A549 (cell line): ENCODE data around the gene INF2. TPM values are rescaled to one million over a fixed set of nuclear protein-coding genes. Genes with fewer than 3 reads are reported as not detected.

Experiments
- ATAC-seq, 2 experiments: fragments of 200-7000 bp in 1 of 2; fragments of >200 bp in 1 of 2; cut with Nextera tagmentation in 1 of 2; cut with Tn5 transposase in 1 of 2; 3 replicates each; pipeline versions ENCODE4 v1.8.0 to v1.9.1; 2018 to 2020; ENCODE audit warnings: mild to moderate bottlenecking in 1 of 2, moderate library complexity in 1 of 2
- CTCF ChIA-PET: fragments of 300-600 bp; sonication (Branson Sonifier 250); formaldehyde crosslinking; extraction: SDS; loops from one replicate; lab custom pipeline; 2021; ENCODE audit warnings: antibody characterized with exemption, inconsistent platforms; lab: Yijun Ruan, JAX
- POLR2A ChIA-PET: fragments of 350-600 bp; formaldehyde crosslinking; extraction: SDS; loops from one replicate; lab custom pipeline; 2021; ENCODE audit warnings: antibody characterized with exemption, inconsistent platforms; lab: Yijun Ruan, JAX
- DNase-seq, 2 experiments: peaks; one replicate each; pipeline versions ENCODE4 v3.0.0 to v3.0.0-alpha.2; 2011 to 2016; ENCODE audit warnings: low read depth in 1 of 2, low spot score in 1 of 2
- FAIRE-seq: peaks from 2 replicates; lab custom pipeline; 2011; peaks lifted over from hg19 to GRCh38; lab: Jason Lieb, UNC
- H3K27ac ChIP-seq, 2 experiments: fragments of >200 bp; sonication (Bioruptor Twin); formaldehyde crosslinking; 3 replicates each; pipeline ENCODE4 v1.5.1; 2016 to 2017
- H3K4me1 ChIP-seq: fragments of >200 bp; sonication (Bioruptor Twin); formaldehyde crosslinking; 3 replicates; pipeline ENCODE4 v1.6.1; 2016
- H3K4me2 ChIP-seq: fragments of >200 bp; sonication (Bioruptor Twin); formaldehyde crosslinking; 3 replicates; pipeline ENCODE4 v1.6.1; 2016
- H3K4me3 ChIP-seq: fragments of >200 bp; sonication (Bioruptor Twin); formaldehyde crosslinking; 3 replicates; pipeline ENCODE4 v1.5.1; 2016
- H3K9me3 ChIP-seq: fragments of >200 bp; sonication (Bioruptor Twin); formaldehyde crosslinking; 3 replicates; pipeline ENCODE4 v1.6.1; 2016
- BHLHE40 ChIP-seq: IDR thresholded peaks from 2 replicates; pipeline ENCODE4 v1.6.1; 2012; ENCODE audit warnings: low read depth, low read length, inconsistent platforms
- CBX2 ChIP-seq: fragments of 200-600 bp; sonication (generic); IDR thresholded peaks from 2 replicates; pipeline ENCODE4 v1.6.1; 2016; ENCODE audit warnings: low read depth, mild to moderate bottlenecking, borderline replicate concordance
- CHD2 ChIP-seq: fragments of 150-350 bp; IDR thresholded peaks from 2 replicates; pipeline ENCODE4 v1.6.1; 2014; ENCODE audit warnings: low read length; ENCODE audit not compliant: partially characterized antibody
- EP300 ChIP-seq, 2 experiments: fragments of >200 bp; sonication (Bioruptor Twin); formaldehyde crosslinking; IDR thresholded peaks; 2 replicates in 1 of 2; 3 replicates in 1 of 2; pipeline ENCODE4 v1.6.1; 2016 to 2017
- FOSB ChIP-seq: fragments of 250-450 bp; sonication (Bioruptor Pico); IDR thresholded peaks from 2 replicates; pipeline ENCODE4 v1.5.0; 2020; ENCODE audit warnings: mild to moderate bottlenecking, moderate library complexity
- FOSL2 ChIP-seq, 2 experiments: fragments of 450-650 bp in 1 of 2; fragments of >200 bp in 1 of 2; sonication (Bioruptor Twin) in 1 of 2; formaldehyde crosslinking; IDR thresholded peaks; 2 replicates each; pipeline versions ENCODE4 v1.5.0 to v1.6.1; 2016 to 2020; ENCODE audit warnings: mild to moderate bottlenecking in 1 of 2, moderate library complexity in 1 of 2
- GATA3 ChIP-seq: IDR thresholded peaks from 2 replicates; pipeline ENCODE4 v1.6.1; 2012; ENCODE audit warnings: borderline replicate concordance
- HOXA7 ChIP-seq: fragments of 250-450 bp; sonication (Bioruptor Pico); IDR thresholded peaks from 2 replicates; pipeline ENCODE4 v1.5.0; 2020; ENCODE audit warnings: mild to moderate bottlenecking, moderate library complexity
- HOXB13 ChIP-seq: fragments of 250-450 bp; sonication (Bioruptor Pico); IDR thresholded peaks from 2 replicates; pipeline ENCODE4 v1.5.0; 2020; ENCODE audit warnings: low read depth, mild to moderate bottlenecking, moderate library complexity
- HOXB5 ChIP-seq: fragments of 250-450 bp; sonication (Bioruptor Pico); IDR thresholded peaks from 2 replicates; pipeline ENCODE4 v1.5.0; 2020; ENCODE audit warnings: mild to moderate bottlenecking, moderate library complexity
- JUN ChIP-seq, 2 experiments: fragments of >200 bp; sonication (Bioruptor Twin); formaldehyde crosslinking; IDR thresholded peaks; 2 replicates in 1 of 2; 3 replicates in 1 of 2; pipeline ENCODE4 v1.6.1; 2016 to 2017
- JUNB ChIP-seq: fragments of >200 bp; sonication (Bioruptor Twin); formaldehyde crosslinking; IDR thresholded peaks from 2 replicates; pipeline ENCODE4 v1.6.1; 2016
- KDM5A ChIP-seq: fragments of 200-600 bp; sonication (generic); IDR thresholded peaks from 2 replicates; pipeline ENCODE4 v1.6.1; 2016; ENCODE audit warnings: antibody characterized with exemption, mild to moderate bottlenecking
- MAFK ChIP-seq: fragments of 450-650 bp; IDR thresholded peaks from 2 replicates; pipeline ENCODE4 v1.6.1; 2014; ENCODE audit not compliant: partially characterized antibody
- MAZ ChIP-seq: fragments of 150-350 bp; IDR thresholded peaks from 2 replicates; pipeline ENCODE4 v1.6.1; 2014; ENCODE audit warnings: antibody characterized with exemption, low read depth, low read length, borderline replicate concordance
- MYC ChIP-seq: IDR thresholded peaks from 2 replicates; pipeline ENCODE4 v1.6.1; 2012; ENCODE audit warnings: mild to moderate bottlenecking, inconsistent platforms, low read length, improper control_type of control experiment, borderline replicate concordance
- NFE2L2 ChIP-seq: fragments of 150-350 bp; conservative IDR thresholded peaks from 2 replicates; pipeline ENCODE4 v1.6.1; 2014; ENCODE audit warnings: low read length
- NPAS2 ChIP-seq: fragments of 250-450 bp; sonication (Bioruptor Pico); IDR thresholded peaks from 2 replicates; pipeline ENCODE4 v1.8.0; 2022; ENCODE audit warnings: mild to moderate bottlenecking, moderate library complexity, borderline replicate concordance
- POLR2A ChIP-seq: IDR thresholded peaks from 2 replicates; pipeline ENCODE4 v1.6.1; 2012; ENCODE audit warnings: mild to moderate bottlenecking, low read length
- RARB ChIP-seq: fragments of 250-450 bp; sonication (Bioruptor Pico); IDR thresholded peaks from 2 replicates; pipeline ENCODE4 v1.8.0; 2021; ENCODE audit warnings: mild to moderate bottlenecking, moderate library complexity
- TP53 ChIP-seq: fragments of 250-450 bp; sonication (Bioruptor Pico); IDR thresholded peaks from 2 replicates; pipeline ENCODE4 v1.5.0; 2021; ENCODE audit warnings: mild to moderate bottlenecking, moderate library complexity
- ZC3H11A ChIP-seq: fragments of 450-650 bp; IDR thresholded peaks from 2 replicates; pipeline ENCODE4 v1.6.1; 2014; ENCODE audit warnings: antibody characterized with exemption, mild to moderate bottlenecking
- ZNF302 ChIP-seq: fragments of 250-450 bp; sonication (Bioruptor Pico); IDR thresholded peaks from 2 replicates; pipeline ENCODE4 v1.9.0; 2021; ENCODE audit warnings: inconsistent platforms, mild to moderate bottlenecking, moderate library complexity
- ZSCAN20 ChIP-seq: fragments of 250-450 bp; sonication (Bioruptor Pico); IDR thresholded peaks from 2 replicates; pipeline ENCODE4 v1.8.0; 2022; ENCODE audit warnings: mild to moderate bottlenecking, moderate library complexity
- WGBS: methylation state at CpG from one replicate; pipeline ENCODE4 v1.1.6; 2017; ENCODE audit errors: missing lambda C conversion rate; 5-methylcytosine and 5-hydroxymethylcytosine counted together
- polyA plus RNA-seq, 4 experiments: library from polyadenylated mRNA; depleted of rRNA in 3 of 4; stranded (reverse); fragments of >200 nt; fragmentation: RNase III in 1 of 4; extraction: RNeasy Plus Mini Kit Qiagen cat#74134 plus additional on column Dnase treatment in 1 of 4; gene quantifications; 2 replicates in 3 of 4; 3 replicates in 1 of 4; pipeline ENCODE4 v1.2.3, GENCODE V29; 2011 to 2017
- TF ChIP-seq, protein P1 (sequence below): IDR thresholded peaks from 2 replicates; pipeline ENCODE4 v1.6.1; 2012
- TF ChIP-seq, protein P2 (sequence below): fragments of >200 bp; sonication (Bioruptor Twin); formaldehyde crosslinking; IDR thresholded peaks from 3 replicates; pipeline ENCODE4 v1.6.1; 2016
- TF ChIP-seq, protein P3 (sequence below): fragments of 150-350 bp; IDR thresholded peaks from 2 replicates; pipeline ENCODE4 v1.6.1; 2014; ENCODE audit warnings: low read depth, mild to moderate bottlenecking, low read length
- TF ChIP-seq, protein P4 (sequence below): fragments of 250-450 bp; sonication (Bioruptor Pico); IDR thresholded peaks from 2 replicates; pipeline ENCODE4 v1.5.0; 2020; ENCODE audit warnings: low read depth, mild to moderate bottlenecking, moderate library complexity
- TF ChIP-seq, protein P5 (sequence below): IDR thresholded peaks from 2 replicates; pipeline ENCODE4 v1.6.1; 2012

Gene INF2
- polyA plus RNA-seq, 2 of the 4 experiments (the other 2 are of a cell fraction): 24.7 to 71.2 TPM

DNA sequence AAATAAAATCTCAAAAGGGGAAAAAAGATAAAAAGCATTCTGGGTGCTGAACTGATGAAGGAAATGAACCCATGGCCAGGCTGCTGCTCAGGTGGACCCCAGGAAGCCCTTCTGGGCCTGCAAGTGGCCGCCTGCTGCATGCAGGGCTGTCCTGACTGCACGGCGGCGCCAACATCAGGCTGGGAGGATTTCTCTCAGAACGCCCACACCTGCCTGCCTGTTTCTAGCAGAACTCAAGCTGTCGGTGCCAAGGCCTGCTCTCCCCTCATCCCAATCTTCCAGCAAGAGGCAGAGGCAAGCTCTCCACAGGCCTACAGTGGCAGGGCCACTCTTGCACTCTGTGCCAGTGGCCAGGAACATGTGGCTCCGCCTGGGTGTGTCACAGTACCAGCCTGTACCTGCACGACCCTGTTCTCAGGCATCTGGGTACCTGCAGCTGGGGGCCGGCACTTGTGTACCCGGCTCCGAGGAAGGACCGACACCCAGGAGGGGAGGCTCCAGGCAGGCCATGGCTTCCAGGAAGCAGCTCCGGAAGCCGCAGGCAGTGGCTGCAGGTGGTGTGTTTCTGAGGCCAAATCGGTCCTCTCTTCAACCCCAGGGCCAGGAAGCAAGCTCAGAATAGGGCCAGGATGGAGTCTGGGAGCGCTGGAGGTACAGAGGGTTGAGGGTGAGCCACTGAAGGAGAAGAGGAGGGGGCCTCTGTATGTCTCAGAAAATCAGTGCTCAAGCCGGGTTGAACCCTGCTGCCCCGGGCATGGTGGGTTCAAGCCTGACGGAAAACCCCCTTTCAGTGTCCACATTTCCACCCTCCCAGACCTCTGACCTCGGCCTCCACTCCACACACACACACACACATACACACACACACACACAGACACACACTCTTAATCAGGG is 2.5 kb upstream of the INF2 start:
- DNase-seq: no peak
- Histone ChIP-seq H3K9me3 (no peaks in the 10 kb centered on the region), H3K27ac (peak overlapping the region; percentile 98), H3K4me2 (peak overlapping the region; percentile 86), H3K4me3 (peak overlapping the region; percentile 99; the same call in 1 of the 3 replicates), H3K4me1 (peaks cover 68% of the 10 kb centered on the region)
- no peak for ATAC-seq
- WGBS: 43% methylated on average over 15 of the region's 20 CpGs
- POLR2A ChIA-PET: interaction anchor here (0.6 to 2.3 kb wide), 4 partner anchors 9 to 875 kb away, joined by 3 to 29 read pairs (median 10); partner anchors contain the start of gene SIVA1
- CTCF ChIA-PET: interaction anchor here (0.6 to 13.1 kb wide), 7 partner anchors 9 to 41 kb away, joined by 3 to 143 read pairs (median 4); no protein-coding TSS in a partner anchor
- no peak for FAIRE-seq
- TF ChIP-seq FOSL2 (IDR thresholded peaks at IDR 0.05): no peak
- no peak for TF ChIP-seq FOSL2 (CRISPR knock-in tag; IDR thresholded peaks at IDR 0.05)
- TF ChIP-seq ZSCAN20 (CRISPR knock-in tag): no peak
- TF ChIP-seq EP300 (IDR thresholded peaks at IDR 0.05): no peak
- TF ChIP-seq RARB (CRISPR knock-in tag): no peak
- no peak for TF ChIP-seq GATA3
- TF ChIP-seq NFE2L2: no peak
- no peak for TF ChIP-seq CBX2
- TF ChIP-seq HOXB13 (CRISPR knock-in tag): peak; percentile 59; the same call in 1 of the 2 replicates
- TF ChIP-seq, all 56 proteins: peak for 1

DNA sequence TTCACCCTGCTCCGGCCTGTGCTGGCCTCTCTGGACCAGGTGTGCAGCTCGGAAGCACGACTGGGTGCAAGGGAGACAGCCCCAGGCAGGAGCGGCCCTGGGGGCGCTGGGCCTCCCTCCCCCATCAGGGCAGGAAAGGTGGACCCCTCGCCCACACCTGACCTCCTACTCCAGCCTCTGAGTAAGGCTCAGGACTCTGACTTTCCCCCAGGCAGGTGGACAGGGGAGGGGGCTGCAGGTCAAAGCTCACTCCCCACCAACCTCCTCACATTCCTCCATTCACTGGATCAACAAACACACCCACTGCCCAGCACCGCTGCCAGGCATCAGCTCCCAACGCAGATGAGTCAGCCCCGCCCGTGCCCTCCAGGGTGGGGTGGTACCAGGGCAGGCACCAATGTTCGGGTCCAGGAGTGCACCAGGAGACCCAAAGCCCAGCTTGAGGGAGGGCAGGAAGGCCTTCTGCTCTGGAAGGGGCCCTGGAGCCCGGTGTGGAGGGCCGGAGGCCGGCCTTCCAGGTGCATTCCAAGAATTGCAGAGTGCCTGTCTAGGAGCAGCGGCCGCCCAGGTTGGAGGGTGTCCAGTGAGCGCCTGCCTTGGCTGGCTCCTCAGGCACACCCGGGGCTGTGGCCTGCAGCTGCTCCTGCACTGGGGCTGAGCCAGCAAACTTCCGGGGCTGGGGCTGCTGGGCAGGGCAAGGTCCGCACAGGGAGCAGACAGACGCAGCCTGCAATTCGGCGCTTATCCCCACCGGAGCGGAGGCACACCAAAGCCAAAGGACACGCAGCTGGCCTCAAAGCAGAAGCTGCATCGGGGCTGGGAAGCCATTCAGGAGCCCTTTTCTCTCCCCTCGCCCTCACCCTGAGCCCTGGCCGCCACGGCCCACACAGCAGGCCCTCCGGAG is 1.6 kb upstream of the INF2 start:
- peaks cover 68% of the 10 kb centered on the region for H3K4me1 ChIP-seq
- H3K9me3 ChIP-seq: no peaks in the 10 kb centered on the region
- peak overlapping the region; percentile 98 for H3K27ac ChIP-seq
- POLR2A ChIA-PET: interaction anchor here (0.6 to 2.3 kb wide), 7 partner anchors 8 to 876 kb away, joined by 3 to 29 read pairs (median 7); partner anchors contain the start of genes ADSS1 and SIVA1
- FAIRE-seq (peak; percentile 88), DNase-seq (peak; percentile 94 to 97), ATAC-seq (peak; percentile 69 to 86)
- CTCF ChIA-PET: interaction anchor here (0.7 to 13.1 kb wide), 13 partner anchors 8 to 402 kb away, joined by 3 to 143 read pairs (median 4); no protein-coding TSS in a partner anchor
- peak overlapping the region; percentile 99 for H3K4me3 ChIP-seq
- WGBS: 3% methylated on average over 23 of the region's 31 CpGs
- H3K4me2 ChIP-seq: peak overlapping the region; percentile 86
- TF ChIP-seq JUN (IDR thresholded peaks at IDR 0.05): peak in 1 of 2 experiments; percentile 63; a peak in 3 of 5 replicates
- peak; percentile 60 for TF ChIP-seq POLR2A
- 0 out of 2 replicates have a peak, but pooled peaks have one; percentile 55 for TF ChIP-seq HOXA7 (CRISPR knock-in tag)
- TF ChIP-seq, protein P1, sequence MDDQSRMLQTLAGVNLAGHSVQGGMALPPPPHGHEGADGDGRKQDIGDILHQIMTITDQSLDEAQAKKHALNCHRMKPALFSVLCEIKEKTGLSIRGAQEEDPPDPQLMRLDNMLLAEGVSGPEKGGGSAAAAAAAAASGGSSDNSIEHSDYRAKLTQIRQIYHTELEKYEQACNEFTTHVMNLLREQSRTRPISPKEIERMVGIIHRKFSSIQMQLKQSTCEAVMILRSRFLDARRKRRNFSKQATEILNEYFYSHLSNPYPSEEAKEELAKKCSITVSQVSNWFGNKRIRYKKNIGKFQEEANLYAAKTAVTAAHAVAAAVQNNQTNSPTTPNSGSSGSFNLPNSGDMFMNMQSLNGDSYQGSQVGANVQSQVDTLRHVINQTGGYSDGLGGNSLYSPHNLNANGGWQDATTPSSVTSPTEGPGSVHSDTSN: peak; percentile 42; the same call in 1 of the 2 replicates
- TF ChIP-seq, protein P2, sequence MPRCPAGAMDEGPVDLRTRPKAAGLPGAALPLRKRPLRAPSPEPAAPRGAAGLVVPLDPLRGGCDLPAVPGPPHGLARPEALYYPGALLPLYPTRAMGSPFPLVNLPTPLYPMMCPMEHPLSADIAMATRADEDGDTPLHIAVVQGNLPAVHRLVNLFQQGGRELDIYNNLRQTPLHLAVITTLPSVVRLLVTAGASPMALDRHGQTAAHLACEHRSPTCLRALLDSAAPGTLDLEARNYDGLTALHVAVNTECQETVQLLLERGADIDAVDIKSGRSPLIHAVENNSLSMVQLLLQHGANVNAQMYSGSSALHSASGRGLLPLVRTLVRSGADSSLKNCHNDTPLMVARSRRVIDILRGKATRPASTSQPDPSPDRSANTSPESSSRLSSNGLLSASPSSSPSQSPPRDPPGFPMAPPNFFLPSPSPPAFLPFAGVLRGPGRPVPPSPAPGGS: peak; percentile 67; the same call in 2 of the 3 replicates
- peak; percentile 83 for TF ChIP-seq MAFK
- TF ChIP-seq CHD2: no peak
- peak; percentile 35; the same call in 1 of the 2 replicates for TF ChIP-seq JUNB
- 0 out of 2 replicates have a peak, but pooled peaks have one; percentile 22 for TF ChIP-seq MAZ
- peak; percentile 45; the same call in 1 of the 2 replicates for TF ChIP-seq HOXB5 (CRISPR knock-in tag)
- TF ChIP-seq, protein P3, sequence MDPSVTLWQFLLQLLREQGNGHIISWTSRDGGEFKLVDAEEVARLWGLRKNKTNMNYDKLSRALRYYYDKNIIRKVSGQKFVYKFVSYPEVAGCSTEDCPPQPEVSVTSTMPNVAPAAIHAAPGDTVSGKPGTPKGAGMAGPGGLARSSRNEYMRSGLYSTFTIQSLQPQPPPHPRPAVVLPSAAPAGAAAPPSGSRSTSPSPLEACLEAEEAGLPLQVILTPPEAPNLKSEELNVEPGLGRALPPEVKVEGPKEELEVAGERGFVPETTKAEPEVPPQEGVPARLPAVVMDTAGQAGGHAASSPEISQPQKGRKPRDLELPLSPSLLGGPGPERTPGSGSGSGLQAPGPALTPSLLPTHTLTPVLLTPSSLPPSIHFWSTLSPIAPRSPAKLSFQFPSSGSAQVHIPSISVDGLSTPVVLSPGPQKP: no peak
- no peak for TF ChIP-seq ZC3H11A
- TF ChIP-seq, protein P4, sequence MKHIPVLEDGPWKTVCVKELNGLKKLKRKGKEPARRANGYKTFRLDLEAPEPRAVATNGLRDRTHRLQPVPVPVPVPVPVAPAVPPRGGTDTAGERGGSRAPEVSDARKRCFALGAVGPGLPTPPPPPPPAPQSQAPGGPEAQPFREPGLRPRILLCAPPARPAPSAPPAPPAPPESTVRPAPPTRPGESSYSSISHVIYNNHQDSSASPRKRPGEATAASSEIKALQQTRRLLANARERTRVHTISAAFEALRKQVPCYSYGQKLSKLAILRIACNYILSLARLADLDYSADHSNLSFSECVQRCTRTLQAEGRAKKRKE (CRISPR knock-in tag): 0 out of 2 replicates have a peak, but pooled peaks have one; percentile 48
- TF ChIP-seq BHLHE40: peak; percentile 54; the same call in 1 of the 2 replicates
- TF ChIP-seq ZNF302 (CRISPR knock-in tag): no peak
- TF ChIP-seq TP53: no peak
- no peak for TF ChIP-seq NPAS2
- TF ChIP-seq KDM5A: no peak
- peak; percentile 58 for TF ChIP-seq GATA3
- TF ChIP-seq FOSB (CRISPR knock-in tag): 0 out of 2 replicates have a peak, but pooled peaks have one; percentile 64
- peak; percentile 56; the same call in 1 of the 2 replicates for TF ChIP-seq FOSL2 (IDR thresholded peaks at IDR 0.05)
- peak; percentile 90 for TF ChIP-seq FOSL2 (CRISPR knock-in tag; IDR thresholded peaks at IDR 0.05)
- TF ChIP-seq, protein P5, sequence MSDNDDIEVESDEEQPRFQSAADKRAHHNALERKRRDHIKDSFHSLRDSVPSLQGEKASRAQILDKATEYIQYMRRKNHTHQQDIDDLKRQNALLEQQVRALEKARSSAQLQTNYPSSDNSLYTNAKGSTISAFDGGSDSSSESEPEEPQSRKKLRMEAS: peak; percentile 62; the same call in 1 of the 2 replicates
- 0 out of 2 replicates have a peak, but pooled peaks have one; percentile 20 for TF ChIP-seq MYC
